Uterus (tissue), 4 donors: ENCODE data around the gene TNRC18. TPM values are rescaled to one million over a fixed set of nuclear protein-coding genes. Genes with fewer than 3 reads are reported as not detected.

Experiments
- DNase-seq, 2 donors: peaks; one replicate each; pipeline ENCODE4 v3.0.0-alpha.2; 2019 to 2020
- H3K27ac ChIP-seq, 2 donors: fragments of 200-600 bp; sonication (generic); 1 replicate in 1 of 2; 2 replicates in 1 of 2; pipeline ENCODE4 v1.5.1; 2016 to 2018
- H3K27me3 ChIP-seq, 2 donors: fragments of 200-600 bp; sonication (generic); one replicate each; pipeline ENCODE4 v1.5.1; 2018 to 2019; ENCODE audit warnings: control low read depth in 1 of 2
- H3K36me3 ChIP-seq, 2 donors: fragments of 200-600 bp; sonication (generic); one replicate each; pipeline ENCODE4 v1.5.1; 2019; ENCODE audit warnings: control low read depth in 1 of 2
- H3K4me1 ChIP-seq, 2 donors: fragments of 200-600 bp; sonication (generic); one replicate each; pipeline ENCODE4 v1.5.1; 2018 to 2019; ENCODE audit warnings: control low read depth in 1 of 2
- H3K4me3 ChIP-seq, 2 donors: fragments of 200-600 bp; sonication (generic); 1 replicate in 1 of 2; 2 replicates in 1 of 2; pipeline ENCODE4 v1.5.1; 2018 to 2019; ENCODE audit warnings: mild to moderate bottlenecking in 1 of 2
- H3K9me3 ChIP-seq, 2 donors: fragments of 200-600 bp; sonication (generic); one replicate each; pipeline ENCODE4 v1.5.1; 2019; ENCODE audit warnings: control low read depth in 1 of 2
- CTCF ChIP-seq, 4 experiments: fragments of 200-600 bp in 2 of 4; fragments of 450-650 bp in 2 of 4; sonication (generic) in 2 of 4; IDR thresholded peaks; one replicate each; pipeline ENCODE4 v1.5.1; 2016 to 2019; ENCODE audit warnings: antibody characterized with exemption in 4 of 4, mild to moderate bottlenecking in 2 of 4, moderate library complexity in 1 of 4
- POLR2A ChIP-seq, 2 donors: fragments of 450-650 bp; IDR thresholded peaks; one replicate each; pipeline ENCODE4 v1.6.1; 2016; ENCODE audit warnings: antibody characterized with exemption in 2 of 2, mild to moderate bottlenecking in 1 of 2, moderate library complexity in 1 of 2
- intact Hi-C: fragments of 100-400 bp; cut with DNase I; formaldehyde crosslinking; loops from one replicate; pipeline ENCODE4 v1.15.1; 2023; ENCODE audit warnings: low total_unique reads
- total RNA-seq, 4 donors: library from RNA; depleted of rRNA in 3 of 4; stranded (reverse); fragments of >200 nt in 3 of 4; gene quantifications; one replicate each; pipeline versions ENCODE4 v1.1.0 to v1.2.4, GENCODE V29; 2014 to 2023
- donor health status: DM: yes; HTN: yes; CAD: no.

The TNRC18 gene
- total RNA-seq, 4 donors from 2014 or later: 28.2 to 179 (median 62.1) TPM

GRCh38 chr7:5388273-5388901 is 35.2 kb downstream of the TNRC18 start:
- Histone ChIP-seq H3K4me3 (no peak overlapping the region), H3K9me3 (no peaks in the 10 kb centered on the region), H3K4me1 (peaks cover 8 to 16% of the 10 kb centered on the region in 2 donors), H3K36me3 (no peaks in the 10 kb centered on the region), H3K27me3 (no peaks in the 10 kb centered on the region), H3K27ac (no peak overlapping the region)
- intact Hi-C loops: no loop called here
- TF ChIP-seq POLR2A (IDR thresholded peaks at IDR 0.05) (no peak), CTCF (IDR thresholded peaks at IDR 0.05) (no peak)
- no peak for DNase-seq

GRCh38 chr7:5387711-5388245 is 35.9 kb downstream of the TNRC18 start:
- H3K4me1 ChIP-seq: peaks cover 12 to 21% of the 10 kb centered on the region in 2 donors
- H3K36me3 ChIP-seq: no peaks in the 10 kb centered on the region

GRCh38 chr7:5384618-5385017 is 39.0 kb downstream of the TNRC18 start:
- Histone ChIP-seq H3K36me3 (no peaks in the 10 kb centered on the region), H3K27me3 (no peaks in the 10 kb centered on the region), H3K9me3 (no peaks in the 10 kb centered on the region), H3K27ac (no peak overlapping the region), H3K4me1 (peaks cover 7 to 31% of the 10 kb centered on the region in 2 donors), H3K4me3 (no peak overlapping the region)
- TF ChIP-seq CTCF (IDR thresholded peaks at IDR 0.05): no peak
- no peak for TF ChIP-seq POLR2A (IDR thresholded peaks at IDR 0.05)
- intact Hi-C loops: no loop called here
- no peak for DNase-seq

More at GRCh38 chr7:5387711-5388245, 35.9 kb downstream of the TNRC18 start:
- TF ChIP-seq POLR2A (IDR thresholded peaks at IDR 0.05) (no peak), CTCF (IDR thresholded peaks at IDR 0.05) (no peak)
- intact Hi-C loops: no loop called here
- Histone ChIP-seq H3K27ac (no peak overlapping the region), H3K4me3 (no peak overlapping the region), H3K27me3 (no peaks in the 10 kb centered on the region), H3K9me3 (no peaks in the 10 kb centered on the region)
- no peak for DNase-seq

GRCh38 chr7:5383314-5384098 is 40.1 kb downstream of the TNRC18 start:
- peaks cover 7 to 24% of the 10 kb centered on the region in 2 donors for H3K4me1 ChIP-seq
- peak overlapping the region in 1 of 2 donors; percentile 9 for H3K27ac ChIP-seq
- intact Hi-C loops: no loop called here
- no peak overlapping the region for H3K4me3 ChIP-seq
- H3K27me3 ChIP-seq: no peaks in the 10 kb centered on the region
- TF ChIP-seq POLR2A (IDR thresholded peaks at IDR 0.05) (no peak), CTCF (IDR thresholded peaks at IDR 0.05) (no peak)
- no peaks in the 10 kb centered on the region for H3K36me3 ChIP-seq
- H3K9me3 ChIP-seq: no peaks in the 10 kb centered on the region
- DNase-seq: no peak
